HCT116 (cell line): Measurements from ENCODE around the gene LIN7A.

Experiments
- CTCF ChIP-seq, 3 experiments: fragments of 200-600 bp in 1 of 3; sonication (generic) in 1 of 3; IDR thresholded peaks in 2 of 3; conservative IDR thresholded peaks in 1 of 3; 2 replicates each; pipeline ENCODE4 v1.5.1; 2012 to 2017; ENCODE audit warnings: low read depth in 2 of 3, low read length in 2 of 3, antibody characterized with exemption in 1 of 3, borderline replicate concordance in 1 of 3, control low read depth in 1 of 3, mild to moderate bottlenecking in 1 of 3, mixed read lengths in 1 of 3, mixed run types in 1 of 3, moderate library complexity in 1 of 3; ENCODE audit not compliant: insufficient read depth in 1 of 3
- EZH2 ChIP-seq: fragments of 200-600 bp; sonication (generic); IDR thresholded peaks from 2 replicates; pipeline ENCODE4 v1.6.1; 2017; ENCODE audit warnings: antibody characterized with exemption, mixed run types
- EZH2phosphoT487 ChIP-seq: fragments of 200-600 bp; IDR thresholded peaks from 2 replicates; pipeline ENCODE4 v1.6.1; 2018; ENCODE audit warnings: antibody characterized with exemption, borderline replicate concordance
- FOSL1 ChIP-seq: IDR thresholded peaks from 2 replicates; pipeline ENCODE4 v1.6.1; 2012; ENCODE audit warnings: low read depth
- JUND ChIP-seq: IDR thresholded peaks from 2 replicates; pipeline ENCODE4 v1.6.1; 2012
- MAX ChIP-seq: IDR thresholded peaks from 2 replicates; pipeline ENCODE4 v1.6.1; 2012
- POLR2A ChIP-seq: IDR thresholded peaks from 2 replicates; pipeline ENCODE4 v1.7.0; 2011; ENCODE audit warnings: borderline replicate concordance; ENCODE audit not compliant: insufficient read depth, insufficient read length; ENCODE audit errors: extremely low read depth
- POLR2AphosphoS5 ChIP-seq: IDR thresholded peaks from 2 replicates; pipeline ENCODE4 v1.6.1; 2011; ENCODE audit warnings: mild to moderate bottlenecking, low read depth, low read length, moderate library complexity
- RAD21 ChIP-seq: IDR thresholded peaks from 2 replicates; pipeline ENCODE4 v1.6.1; 2012; ENCODE audit warnings: low read depth, mild to moderate bottlenecking
- SP1 ChIP-seq: IDR thresholded peaks from 2 replicates; pipeline ENCODE4 v1.6.1; 2012; ENCODE audit warnings: low read depth
- ZNF274 ChIP-seq: fragments of 200-500 bp; sonication (Bioruptor generic); IDR thresholded peaks from 2 replicates; pipeline ENCODE4 v1.6.1; 2014; ENCODE audit warnings: mild to moderate bottlenecking, low read depth, low read length, inconsistent platforms
- TF ChIP-seq, protein P1 (sequence below): IDR thresholded peaks from 2 replicates; pipeline ENCODE4 v1.6.1; 2012; ENCODE audit warnings: low read depth

GRCh38 chr12:80781313-80781712 lies 156.4 kb downstream of the LIN7A start:
- no peak for TF ChIP-seq CTCF (IDR thresholded peaks at IDR 0.05 in 2 of 3, conservative IDR thresholded peaks at IDR 0.05 in 1 of 3; ENCODE audit: borderline replicate concordance in 1 of 3, insufficient read depth in 1 of 3, low read depth in 2 of 3, low read length in 2 of 3)
- TF ChIP-seq EZH2phosphoT487, result no peak
- no peak for TF ChIP-seq SP1
- TF ChIP-seq EZH2, result no peak
- TF ChIP-seq, protein P1, sequence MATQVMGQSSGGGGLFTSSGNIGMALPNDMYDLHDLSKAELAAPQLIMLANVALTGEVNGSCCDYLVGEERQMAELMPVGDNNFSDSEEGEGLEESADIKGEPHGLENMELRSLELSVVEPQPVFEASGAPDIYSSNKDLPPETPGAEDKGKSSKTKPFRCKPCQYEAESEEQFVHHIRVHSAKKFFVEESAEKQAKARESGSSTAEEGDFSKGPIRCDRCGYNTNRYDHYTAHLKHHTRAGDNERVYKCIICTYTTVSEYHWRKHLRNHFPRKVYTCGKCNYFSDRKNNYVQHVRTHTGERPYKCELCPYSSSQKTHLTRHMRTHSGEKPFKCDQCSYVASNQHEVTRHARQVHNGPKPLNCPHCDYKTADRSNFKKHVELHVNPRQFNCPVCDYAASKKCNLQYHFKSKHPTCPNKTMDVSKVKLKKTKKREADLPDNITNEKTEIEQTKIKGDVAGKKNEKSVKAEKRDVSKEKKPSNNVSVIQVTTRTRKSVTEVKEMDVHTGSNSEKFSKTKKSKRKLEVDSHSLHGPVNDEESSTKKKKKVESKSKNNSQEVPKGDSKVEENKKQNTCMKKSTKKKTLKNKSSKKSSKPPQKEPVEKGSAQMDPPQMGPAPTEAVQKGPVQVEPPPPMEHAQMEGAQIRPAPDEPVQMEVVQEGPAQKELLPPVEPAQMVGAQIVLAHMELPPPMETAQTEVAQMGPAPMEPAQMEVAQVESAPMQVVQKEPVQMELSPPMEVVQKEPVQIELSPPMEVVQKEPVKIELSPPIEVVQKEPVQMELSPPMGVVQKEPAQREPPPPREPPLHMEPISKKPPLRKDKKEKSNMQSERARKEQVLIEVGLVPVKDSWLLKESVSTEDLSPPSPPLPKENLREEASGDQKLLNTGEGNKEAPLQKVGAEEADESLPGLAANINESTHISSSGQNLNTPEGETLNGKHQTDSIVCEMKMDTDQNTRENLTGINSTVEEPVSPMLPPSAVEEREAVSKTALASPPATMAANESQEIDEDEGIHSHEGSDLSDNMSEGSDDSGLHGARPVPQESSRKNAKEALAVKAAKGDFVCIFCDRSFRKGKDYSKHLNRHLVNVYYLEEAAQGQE, result no peak
- TF ChIP-seq RAD21, result no peak
- no peak for TF ChIP-seq POLR2AphosphoS5
- TF ChIP-seq ZNF274, result no peak
- no peak for TF ChIP-seq POLR2A
- TF ChIP-seq FOSL1, result no peak
- TF ChIP-seq JUND, result no peak
- no peak for TF ChIP-seq MAX
